GM19238 (cell line): ENCODE data around the gene PSPC1.
"Not testable (repeated sequence)": the region's sequence is repeated elsewhere in the genome, so short reads cannot be mapped to it uniquely, and the experiment has no call there.

ENCODE experiments used
- DNase-seq: peaks from one replicate; pipeline ENCODE4 v3.0.0; 2011; ENCODE audit warnings: low spot score; ENCODE audit not compliant: insufficient read length

PSPC1 gene

DNA sequence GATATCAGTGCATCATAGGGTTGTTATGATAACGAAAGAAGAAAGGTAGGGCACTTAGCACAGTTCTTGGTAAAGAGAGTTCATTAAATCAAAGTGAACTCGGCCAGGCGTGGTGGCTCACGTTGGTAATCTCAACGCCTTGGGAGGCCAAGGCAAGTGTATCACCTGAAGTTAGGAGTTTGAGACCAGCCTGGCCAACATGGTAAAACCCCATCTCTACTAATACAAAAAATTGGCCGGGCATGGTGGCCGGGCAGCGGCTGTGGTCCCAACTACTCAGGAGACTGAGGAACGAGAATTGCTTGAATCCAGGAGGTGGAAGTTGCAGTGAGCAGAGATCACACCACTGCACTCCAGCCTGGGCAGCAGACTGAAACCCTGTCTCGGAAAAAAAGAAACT is 19.1 kb downstream of the PSPC1 start:
- no peak for DNase-seq

DNA sequence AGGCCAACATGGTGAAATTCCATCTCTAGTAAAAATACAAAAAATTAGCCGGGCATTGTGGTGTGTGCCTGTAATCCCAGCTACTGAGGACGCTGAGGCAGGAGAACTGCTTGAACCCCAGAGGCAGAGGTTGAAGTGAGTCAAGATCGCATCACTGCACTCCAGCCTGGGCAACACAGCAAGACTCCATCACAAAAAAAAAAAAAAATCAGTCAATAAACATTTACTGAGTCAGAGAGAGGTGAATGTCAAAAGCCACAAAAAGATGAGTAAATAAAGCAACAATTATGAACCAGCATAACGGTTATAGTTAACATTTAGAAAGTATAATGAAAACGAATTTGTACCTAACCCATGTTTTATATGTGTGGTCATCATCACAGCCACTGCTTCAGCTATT is 23.1 kb downstream of the PSPC1 start:
- no peak for DNase-seq

DNA sequence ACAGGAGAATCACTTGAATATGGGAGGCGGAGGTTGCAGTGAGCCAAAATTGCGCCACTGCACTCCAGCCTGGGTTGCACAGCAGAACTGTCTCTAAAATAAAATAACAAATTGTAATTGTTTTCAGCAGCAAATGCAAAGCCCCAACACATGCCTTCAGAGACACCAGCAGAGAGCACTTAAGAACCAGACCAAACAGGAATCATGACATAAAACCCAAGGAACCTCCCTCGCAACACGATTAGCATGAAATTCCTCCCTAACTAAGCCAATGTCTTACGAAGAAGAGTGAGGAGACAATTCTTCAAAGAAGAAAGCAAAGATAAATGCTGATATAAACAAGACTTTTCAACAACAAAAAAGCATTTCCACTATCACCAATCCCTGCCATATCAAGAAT is 40.1 kb downstream of the PSPC1 start:
- no peak for DNase-seq

DNA sequence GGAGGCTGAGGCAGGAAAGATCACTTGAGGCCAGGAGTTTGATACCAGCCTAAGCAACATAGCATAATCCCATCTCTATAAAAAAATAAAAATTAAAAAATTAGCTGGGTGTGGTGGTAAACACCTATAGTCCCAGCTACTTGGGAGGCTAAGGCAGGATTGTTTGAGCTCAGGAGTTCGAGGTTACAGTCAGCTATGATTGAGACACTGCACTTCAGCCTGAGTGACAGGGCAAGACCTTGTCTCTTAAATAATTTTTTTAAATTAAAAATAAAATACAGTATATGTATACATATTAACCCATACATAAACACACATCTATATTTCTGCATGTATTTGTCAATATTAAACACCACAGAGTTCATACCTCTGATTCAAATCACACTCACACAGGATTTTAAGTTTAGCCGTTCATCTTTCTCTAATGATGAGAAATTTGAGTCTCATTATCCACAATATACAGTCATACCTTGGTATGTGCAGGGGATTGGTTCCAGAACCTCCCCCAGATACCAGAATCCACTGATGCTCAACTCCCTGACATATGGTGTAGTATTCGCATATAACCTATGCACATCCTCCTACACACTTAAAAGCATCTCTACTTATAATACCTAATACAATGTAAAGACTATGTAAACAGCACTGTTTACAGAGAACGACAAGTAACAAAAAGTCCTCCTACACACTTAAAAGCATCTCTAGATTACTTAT is 44.7 kb downstream of the PSPC1 start:
- no peak for DNase-seq

DNA sequence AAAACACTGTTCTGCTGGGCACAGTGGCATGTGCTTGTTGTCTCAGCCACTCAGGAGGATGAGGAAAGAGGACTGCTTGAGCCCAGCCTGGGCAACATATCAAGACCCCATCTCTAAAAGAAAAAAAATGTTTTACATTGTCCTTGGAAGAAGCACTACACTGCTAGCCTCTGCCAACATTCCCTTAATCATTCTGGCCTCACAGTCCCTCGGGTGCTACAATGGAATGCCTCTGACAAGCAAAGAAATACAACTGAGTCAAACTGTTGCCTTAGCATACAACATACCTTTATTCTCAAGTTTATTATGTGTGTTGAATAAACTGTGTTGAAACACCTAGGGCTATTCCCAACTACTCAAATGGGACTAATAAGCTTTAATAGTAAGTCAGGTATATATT is 56.1 kb downstream of the PSPC1 start:
- DNase-seq, result no peak

DNA sequence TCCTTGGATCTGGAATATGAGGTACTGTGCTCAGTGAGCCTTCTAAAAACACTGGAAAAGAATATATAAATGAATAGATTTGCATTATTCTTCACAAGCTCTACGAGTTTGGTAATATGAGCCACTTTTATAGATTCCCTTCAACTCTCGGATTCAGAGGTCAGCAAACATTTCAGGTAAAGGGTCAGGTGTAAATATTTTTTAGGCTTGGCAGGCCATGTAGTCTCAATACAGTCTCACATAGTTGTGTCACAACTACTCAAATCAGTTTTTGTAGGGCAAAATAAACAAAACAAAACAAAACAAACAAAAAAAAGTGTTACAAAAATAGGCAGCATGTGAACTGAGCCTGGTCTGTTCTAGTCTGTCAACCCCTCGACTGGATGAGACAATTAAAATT is 57.4 kb downstream of the PSPC1 start:
- no peak for DNase-seq

DNA sequence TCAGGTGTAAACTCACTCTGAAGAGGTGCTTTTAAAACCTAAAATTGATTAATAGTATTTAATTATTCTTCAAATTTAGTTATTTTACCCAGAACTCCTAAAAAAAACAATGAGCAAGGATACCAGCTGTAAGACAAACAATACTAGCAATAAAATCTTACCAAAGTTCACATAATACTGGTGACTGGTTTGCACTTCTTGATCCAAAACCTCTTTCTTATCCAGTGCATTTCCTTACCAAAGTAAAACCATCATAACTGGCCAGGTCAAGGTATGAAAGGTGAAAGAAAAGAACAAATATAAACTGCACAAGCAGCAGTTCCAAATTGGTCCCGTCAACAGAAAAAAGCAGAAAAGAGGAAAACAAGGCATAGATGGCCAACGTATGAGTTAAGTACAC is 62.7 kb downstream of the PSPC1 start:
- DNase-seq, result no peak

DNA sequence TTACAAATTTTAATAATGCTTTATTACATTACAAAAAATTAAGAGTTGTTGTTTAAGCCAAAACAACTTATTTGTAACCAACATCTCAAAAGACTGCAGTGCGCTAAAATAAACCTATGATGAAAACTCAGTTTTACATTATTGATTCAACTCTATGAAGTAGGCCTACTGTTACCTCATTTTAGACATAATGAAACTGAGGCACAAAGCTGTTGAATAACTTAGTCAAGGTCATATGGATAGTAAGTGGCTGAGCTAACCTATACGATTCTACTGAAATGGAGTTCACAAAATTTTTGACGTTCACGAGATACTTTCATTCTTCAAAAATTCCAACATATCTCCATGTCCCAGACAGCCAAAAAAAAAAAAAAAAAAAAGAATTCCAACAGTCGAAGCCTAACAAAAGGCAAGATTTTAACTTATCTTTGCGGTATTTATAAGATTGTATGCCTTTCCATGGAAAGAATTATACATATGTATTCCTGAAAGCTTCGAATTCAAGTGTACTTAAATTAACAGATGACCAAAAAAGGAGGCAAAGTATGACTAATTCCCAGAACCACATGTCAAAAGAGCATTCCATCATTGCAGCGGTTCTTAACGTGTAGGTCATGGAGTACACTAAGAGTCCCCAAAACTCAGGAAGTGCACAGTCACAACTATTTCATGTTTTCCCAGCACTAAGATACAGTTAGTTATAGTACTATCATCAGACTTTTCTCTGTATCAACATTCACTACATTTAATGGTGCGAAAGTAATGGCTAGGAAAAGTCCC is 69.4 kb downstream of the PSPC1 start:
- no peak for DNase-seq

DNA sequence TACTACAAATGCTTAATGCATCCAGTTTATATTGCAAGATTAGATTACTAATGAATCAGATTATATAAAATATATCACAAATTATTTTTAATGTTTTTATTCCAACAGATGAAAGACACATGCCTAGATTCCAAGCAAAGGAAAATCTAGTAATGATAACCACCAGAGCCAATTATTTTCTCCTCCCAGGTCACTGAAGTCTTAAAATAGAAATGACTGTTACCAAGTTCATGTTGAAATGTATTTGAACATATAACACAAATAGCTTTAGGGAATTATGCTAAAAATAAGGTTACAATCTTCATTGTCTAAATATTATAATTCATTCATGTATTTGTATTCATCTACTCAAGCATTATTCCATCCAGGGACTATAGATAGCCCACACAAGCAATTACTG is 73.0 kb downstream of the PSPC1 start:
- DNase-seq, result not testable (repeated sequence)

DNA sequence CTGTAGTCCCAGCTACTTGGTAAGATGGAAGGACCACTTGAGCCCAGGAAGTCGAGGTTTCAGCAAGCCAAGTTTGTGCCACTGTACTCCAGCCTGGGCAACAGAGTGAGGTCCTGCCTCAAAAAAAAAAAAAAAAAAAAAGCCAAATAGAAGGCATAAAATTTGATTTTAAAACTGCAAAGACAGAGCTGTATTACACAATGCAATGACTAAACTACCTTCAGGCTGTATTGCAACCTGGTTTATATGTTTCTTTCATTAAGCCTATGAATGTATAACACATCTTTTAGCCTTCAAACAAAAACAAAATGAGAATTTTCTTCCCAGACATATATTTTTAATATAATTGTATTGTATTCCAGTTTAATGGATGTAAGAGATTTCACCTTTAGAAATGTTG is 73.7 kb downstream of the PSPC1 start:
- not testable (repeated sequence) for DNase-seq

DNA sequence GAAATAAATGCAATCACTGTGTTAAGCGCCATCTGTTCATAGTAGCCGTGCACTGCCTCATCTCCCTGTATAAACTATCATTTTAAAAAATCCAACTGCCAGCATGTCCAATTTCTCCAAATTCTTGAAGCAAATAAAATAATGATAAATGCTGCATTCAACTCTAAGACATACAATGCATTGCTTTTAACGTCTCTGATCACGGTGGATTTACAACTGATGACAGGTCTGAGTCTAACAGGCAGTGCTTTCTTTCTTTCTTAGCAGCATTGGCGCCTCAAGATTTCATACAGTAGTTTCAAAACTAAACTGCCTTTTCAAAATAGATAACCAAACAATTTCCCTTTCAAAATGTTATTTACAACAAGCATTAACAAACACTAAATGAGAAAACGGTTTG is 78.5 kb downstream of the PSPC1 start:
- DNase-seq, result not testable (repeated sequence)

DNA sequence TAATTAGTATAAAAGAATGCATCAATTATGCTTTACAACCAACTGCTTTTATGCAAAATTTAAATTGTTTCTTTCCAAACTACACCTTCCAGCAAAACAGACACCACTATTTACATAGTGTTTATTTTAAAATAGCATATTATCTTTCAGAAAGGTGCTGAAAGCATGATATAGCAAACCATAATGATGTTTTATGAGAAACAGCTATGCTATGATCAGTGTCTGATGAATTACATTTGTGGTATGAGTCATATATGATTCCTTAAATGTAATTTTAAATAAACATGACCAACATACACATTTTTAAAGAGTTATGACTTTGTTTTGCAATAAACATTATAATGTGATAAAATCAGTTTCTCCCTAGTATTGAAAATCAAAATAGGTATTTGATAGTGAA is 81.1 kb downstream of the PSPC1 start:
- not testable (repeated sequence) for DNase-seq

DNA sequence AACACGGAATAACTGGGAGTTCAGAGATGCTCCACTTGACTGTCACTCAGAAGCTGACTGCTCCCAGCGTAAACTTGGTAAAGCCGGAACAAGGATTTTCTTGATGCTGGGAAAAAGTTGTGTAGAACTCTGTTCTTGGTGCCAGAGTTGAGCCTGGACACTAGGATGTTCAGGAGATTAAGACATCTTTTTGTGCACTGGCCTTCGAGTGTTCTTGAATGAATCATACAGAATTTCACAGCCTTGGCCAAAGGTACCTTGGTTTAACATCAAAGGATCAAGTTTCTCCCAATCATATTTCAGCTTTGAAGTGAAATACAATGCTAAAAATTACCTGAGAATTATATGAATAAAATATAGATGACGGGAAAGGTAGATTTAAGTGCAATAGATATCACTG is 81.8 kb downstream of the PSPC1 start:
- not testable (repeated sequence) for DNase-seq

DNA sequence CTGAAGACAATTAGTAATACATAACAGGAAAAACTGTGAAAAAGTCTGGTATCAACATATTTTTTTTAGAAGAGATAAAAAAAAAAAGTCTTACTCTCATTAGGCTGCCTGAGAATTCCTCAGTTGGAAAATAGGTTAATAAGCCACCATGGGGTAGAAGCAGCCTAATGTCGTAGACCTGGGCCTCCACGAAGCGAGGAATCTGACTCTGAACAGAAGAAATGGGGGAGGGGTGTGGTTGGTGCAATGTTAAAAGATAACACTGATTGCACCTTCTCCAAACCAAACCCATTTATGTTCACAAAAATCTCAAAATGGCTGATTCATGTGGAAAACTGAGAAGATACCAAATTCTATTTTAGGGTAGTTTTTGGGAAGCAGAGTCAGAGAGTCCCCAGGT is 86.9 kb downstream of the PSPC1 start:
- no peak for DNase-seq

DNA sequence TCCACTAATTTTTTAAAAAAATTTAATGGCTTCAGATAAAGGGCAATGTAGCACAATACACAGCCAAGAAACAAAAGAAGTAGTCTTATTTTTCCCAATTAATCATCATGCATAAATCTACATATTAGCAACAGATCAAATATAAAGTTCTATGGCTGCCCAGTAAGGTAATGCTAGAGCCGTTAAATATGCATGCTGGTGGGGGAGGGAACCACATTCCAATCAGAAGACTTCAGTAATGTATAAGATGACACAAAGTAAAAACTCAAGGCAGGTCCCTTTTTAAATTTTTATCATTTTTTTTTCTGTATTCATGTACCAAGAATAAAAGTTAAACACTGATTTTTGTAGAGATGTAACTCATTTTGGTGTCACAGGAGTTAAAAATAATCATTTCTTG is 87.3 kb downstream of the PSPC1 start:
- DNase-seq, result no peak

DNA sequence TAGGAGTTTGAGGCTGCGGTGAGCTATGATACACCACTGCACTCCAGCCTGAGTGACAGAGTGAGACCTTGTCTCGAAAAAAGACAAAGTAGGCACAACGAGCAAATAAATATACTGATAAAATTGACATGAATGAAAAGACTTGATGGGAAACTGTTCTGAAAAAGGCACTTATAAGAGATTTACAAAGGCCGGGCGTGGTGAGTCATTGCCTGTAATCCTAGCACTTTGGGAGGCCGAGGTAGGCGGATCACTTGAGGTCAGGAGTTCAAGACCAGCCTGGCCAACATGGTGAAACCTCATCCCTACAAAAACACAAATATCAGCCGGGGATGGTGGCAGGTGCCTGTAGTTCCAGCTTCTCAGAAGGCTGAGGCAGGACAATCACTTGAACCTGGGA is 91.3 kb downstream of the PSPC1 start:
- not testable (repeated sequence) for DNase-seq

DNA sequence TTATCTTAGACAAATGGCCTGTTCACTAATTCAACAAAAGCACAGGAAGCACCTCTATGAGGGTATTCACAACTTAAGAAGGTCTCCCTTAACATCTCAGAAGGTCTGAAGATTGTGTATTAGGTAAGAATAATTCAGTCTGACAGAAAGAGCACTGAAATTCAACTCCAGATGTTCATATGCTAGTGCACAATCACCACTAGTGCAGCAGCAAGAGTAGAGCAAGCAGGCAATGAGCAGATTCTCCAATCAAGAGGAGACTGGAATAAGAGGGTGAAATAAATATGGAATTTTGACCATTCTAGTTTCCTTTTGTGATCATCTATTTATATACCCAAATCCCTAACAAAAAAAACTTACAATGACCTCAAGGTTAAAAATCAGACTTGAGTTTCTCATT is 97.3 kb downstream of the PSPC1 start:
- DNase-seq, result no peak

DNA sequence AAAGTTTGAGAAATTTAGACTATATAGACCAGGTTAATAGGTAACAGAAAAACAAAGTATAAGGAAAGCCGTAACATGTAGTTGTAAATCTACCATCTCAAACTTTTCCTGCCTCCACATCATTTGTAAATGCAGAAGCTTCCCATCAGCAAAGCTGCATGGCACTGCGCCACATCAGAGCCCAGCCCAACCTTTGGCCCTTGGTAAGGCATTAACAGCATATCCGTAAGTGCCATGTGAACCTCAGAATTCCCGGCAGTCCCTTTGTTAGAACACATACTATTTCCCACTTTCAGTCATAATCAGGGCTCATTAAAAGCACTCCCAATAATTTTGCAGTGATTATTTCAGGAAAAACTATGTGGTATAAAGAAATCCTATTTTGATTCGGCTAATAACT is 97.7 kb downstream of the PSPC1 start:
- no peak for DNase-seq

DNA sequence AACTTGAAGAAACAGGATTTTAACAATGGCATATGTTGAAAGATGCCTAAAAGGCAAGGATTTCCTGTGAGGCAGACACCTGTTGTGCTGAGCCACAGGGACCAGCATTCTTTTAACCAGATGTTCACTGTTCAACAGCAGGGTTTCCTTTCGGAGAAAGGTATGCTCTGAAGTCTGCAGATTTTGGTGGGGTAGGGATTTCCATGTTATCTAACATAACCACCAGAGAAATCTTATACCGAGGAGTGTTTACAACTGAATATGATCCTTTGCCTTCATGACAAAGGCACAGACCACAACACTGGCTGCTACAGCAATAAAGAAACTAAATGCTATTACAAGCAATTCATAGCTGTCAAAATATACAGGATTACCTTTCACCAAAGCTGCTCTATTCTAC is 101.2 kb downstream of the PSPC1 start:
- no peak for DNase-seq

DNA sequence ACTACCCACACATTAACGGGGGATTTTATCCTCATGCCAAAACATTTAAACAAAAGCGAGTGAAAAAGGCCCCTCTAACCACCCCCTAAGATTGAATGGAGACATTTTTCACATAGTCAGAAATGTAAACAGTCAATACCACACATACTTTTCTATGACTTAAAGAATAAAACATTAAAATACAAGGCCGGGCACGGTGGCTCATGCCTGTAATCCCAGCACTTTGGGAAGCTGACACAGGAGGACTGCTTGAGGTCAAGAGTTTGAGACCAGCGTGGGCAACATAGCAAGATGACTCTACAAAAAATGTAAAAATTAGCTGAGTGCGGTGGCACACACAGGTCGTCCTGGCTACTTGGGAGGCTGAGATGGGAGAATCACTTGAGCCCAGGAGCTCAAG is 102.0 kb downstream of the PSPC1 start:
- no peak for DNase-seq

DNA sequence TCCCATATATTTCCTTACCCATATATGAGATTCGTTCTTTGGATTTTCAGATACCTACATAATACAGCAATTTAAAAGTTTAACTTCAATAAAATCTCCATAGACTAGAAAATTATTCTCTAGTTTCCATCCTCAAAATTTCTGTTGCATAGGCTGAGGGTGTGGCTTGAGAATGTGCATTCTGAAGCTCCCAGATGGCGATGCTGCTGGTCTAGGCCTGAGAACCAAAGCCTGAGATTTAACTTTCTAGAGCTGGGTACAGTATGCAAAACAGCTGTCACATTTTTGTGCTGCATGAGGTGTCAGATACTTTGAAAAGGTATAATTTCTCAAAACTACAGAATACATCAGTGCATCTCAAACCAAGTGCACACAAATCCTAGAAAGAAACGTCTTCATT is 106.6 kb downstream of the PSPC1 start:
- no peak for DNase-seq

DNA sequence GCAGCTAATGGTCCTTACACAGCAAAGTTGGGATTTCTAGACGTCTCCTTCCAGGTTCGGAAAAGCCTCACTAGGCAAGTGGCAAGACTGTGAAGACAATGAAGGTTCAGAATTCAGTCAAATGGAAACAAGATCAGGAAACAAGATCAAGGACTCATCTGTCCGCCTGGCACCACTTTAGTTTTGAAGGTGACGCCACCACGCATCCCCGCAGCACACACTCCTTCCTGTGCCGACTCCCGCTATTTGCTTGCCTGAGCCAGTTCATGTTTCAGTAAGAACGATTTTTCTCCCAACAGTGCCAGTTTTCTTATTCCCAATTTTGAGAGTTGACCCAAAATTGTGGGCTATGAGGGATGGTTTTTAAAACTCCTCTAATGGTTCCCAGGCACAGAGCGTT is 107.8 kb downstream of the PSPC1 start:
- DNase-seq, result no peak
